ENCODE results near the gene PDCL3. TPM values are rescaled to one million over a fixed set of nuclear protein-coding genes. Genes with fewer than 3 reads are reported as not detected.

Gene PDCL3
- total RNA-seq, 1 donor from 2014 or later: 24.9 TPM

- Mint-ChIP-seq H3K4me3 (no peak overlapping the region), H3K36me3 (no peaks in the 10 kb centered on the region), H3K9me3 (peaks cover 15% of the 10 kb centered on the region), H3K27ac (no peak overlapping the region), H3K27me3 (ENCODE audit: insufficient read depth, low read depth) (no peaks in the 10 kb centered on the region), H3K4me1 (no peaks in the 10 kb centered on the region)
- no peaks in the 10 kb centered on the region for H3K4me1 ChIP-seq
- H3K4me3 ChIP-seq: no peak overlapping the region
- no peaks in the 10 kb centered on the region for H3K79me2 ChIP-seq (ENCODE audit: low read depth)
- DNase-seq (ENCODE audit: low spot score): no peak
- H3K36me3 ChIP-seq: no peaks in the 10 kb centered on the region
- no peaks in the 10 kb centered on the region for H3K27me3 ChIP-seq
- TF ChIP-seq CTCF (IDR thresholded peaks at IDR 0.05): no peak
- no peak for TF ChIP-seq EZH2 (IDR thresholded peaks at IDR 0.05)
- no peak for TF ChIP-seq EZH2phosphoT487 (IDR thresholded peaks at IDR 0.05)
- H3K9ac ChIP-seq: no peak overlapping the region
- no peak overlapping the region for H3K4me2 ChIP-seq
- H3F3A ChIP-seq (ENCODE audit: low read depth): no peaks in the 10 kb centered on the region
- H2AFZ ChIP-seq (replicated peaks): no peak overlapping the region
- no peak overlapping the region for H3K27ac ChIP-seq
- H3K9me3 ChIP-seq (ENCODE audit: low read depth): no peaks in the 10 kb centered on the region
- no peaks in the 10 kb centered on the region for H4K20me1 ChIP-seq (ENCODE audit: low read depth)
Observed at GRCh38 chr2:100542418-100542817, 20.4 kb upstream of the PDCL3 start.

- Histone ChIP-seq H3K4me1 (no peaks in the 10 kb centered on the region), H3K79me2 (ENCODE audit: low read depth) (no peaks in the 10 kb centered on the region), H3K4me3 (no peak overlapping the region), H3K27me3 (no peaks in the 10 kb centered on the region), H3K9me3 (ENCODE audit: low read depth) (no peaks in the 10 kb centered on the region), H2AFZ (replicated peaks) (no peak overlapping the region), H4K20me1 (ENCODE audit: low read depth) (no peaks in the 10 kb centered on the region), H3K36me3 (no peaks in the 10 kb centered on the region), H3K27ac (no peak overlapping the region), H3K9ac (no peak overlapping the region), H3F3A (ENCODE audit: low read depth) (no peaks in the 10 kb centered on the region), H3K4me2 (no peak overlapping the region)
- no peak for TF ChIP-seq EZH2 (IDR thresholded peaks at IDR 0.05)
- TF ChIP-seq CTCF (IDR thresholded peaks at IDR 0.05): no peak
- TF ChIP-seq EZH2phosphoT487 (IDR thresholded peaks at IDR 0.05): no peak
- Mint-ChIP-seq H3K36me3 (no peaks in the 10 kb centered on the region), H3K27me3 (ENCODE audit: insufficient read depth, low read depth) (peaks cover 5% of the 10 kb centered on the region), H3K9me3 (peaks cover 21% of the 10 kb centered on the region), H3K4me3 (no peak overlapping the region), H3K4me1 (peaks cover 10% of the 10 kb centered on the region), H3K27ac (no peak overlapping the region)
- no peak for DNase-seq (ENCODE audit: low spot score)
Observed at GRCh38 chr2:100544911-100545596, 17.7 kb upstream of the PDCL3 start.

- peaks cover 9% of the 10 kb centered on the region for H3K27me3 Mint-ChIP-seq (ENCODE audit: insufficient read depth, low read depth)
Observed at GRCh38 chr2:100546469-100546868, 16.3 kb upstream of the PDCL3 start.

More at GRCh38 chr2:100546469-100546868, 16.3 kb upstream of the PDCL3 start:
- H3K4me1 Mint-ChIP-seq: peaks cover 10% of the 10 kb centered on the region
- no peaks in the 10 kb centered on the region for H3K36me3 ChIP-seq
- no peaks in the 10 kb centered on the region for H3K9me3 ChIP-seq (ENCODE audit: low read depth)
- no peaks in the 10 kb centered on the region for H3F3A ChIP-seq (ENCODE audit: low read depth)
- no peak for DNase-seq (ENCODE audit: low spot score)
- TF ChIP-seq CTCF (IDR thresholded peaks at IDR 0.05) (no peak), EZH2 (IDR thresholded peaks at IDR 0.05) (no peak), EZH2phosphoT487 (IDR thresholded peaks at IDR 0.05) (no peak)
- H3K27ac Mint-ChIP-seq: no peak overlapping the region
- H3K27me3 ChIP-seq: no peaks in the 10 kb centered on the region
- H3K36me3 Mint-ChIP-seq: no peaks in the 10 kb centered on the region
- no peak overlapping the region for H3K9ac ChIP-seq
- H3K4me1 ChIP-seq: no peaks in the 10 kb centered on the region
- no peak overlapping the region for H3K4me3 ChIP-seq
- no peak overlapping the region for H2AFZ ChIP-seq (replicated peaks)
- no peak overlapping the region for H3K27ac ChIP-seq
- H3K4me3 Mint-ChIP-seq: no peak overlapping the region
- H3K9me3 Mint-ChIP-seq: peaks cover 25% of the 10 kb centered on the region
- H3K4me2 ChIP-seq: no peak overlapping the region
- no peaks in the 10 kb centered on the region for H4K20me1 ChIP-seq (ENCODE audit: low read depth)
- H3K79me2 ChIP-seq (ENCODE audit: low read depth): no peaks in the 10 kb centered on the region
